Measurements from ENCODE around the gene NCAPG. TPM values are rescaled to one million over a fixed set of nuclear protein-coding genes. Genes with fewer than 3 reads are reported as not detected.

NCAPG gene
- total and polyA plus RNA-seq, 9 of the 15 experiments (the other 6 are each of a cell fraction or from before 2014, with no cell fraction given): 25.6 to 102 (median 65.3) TPM

DNA sequence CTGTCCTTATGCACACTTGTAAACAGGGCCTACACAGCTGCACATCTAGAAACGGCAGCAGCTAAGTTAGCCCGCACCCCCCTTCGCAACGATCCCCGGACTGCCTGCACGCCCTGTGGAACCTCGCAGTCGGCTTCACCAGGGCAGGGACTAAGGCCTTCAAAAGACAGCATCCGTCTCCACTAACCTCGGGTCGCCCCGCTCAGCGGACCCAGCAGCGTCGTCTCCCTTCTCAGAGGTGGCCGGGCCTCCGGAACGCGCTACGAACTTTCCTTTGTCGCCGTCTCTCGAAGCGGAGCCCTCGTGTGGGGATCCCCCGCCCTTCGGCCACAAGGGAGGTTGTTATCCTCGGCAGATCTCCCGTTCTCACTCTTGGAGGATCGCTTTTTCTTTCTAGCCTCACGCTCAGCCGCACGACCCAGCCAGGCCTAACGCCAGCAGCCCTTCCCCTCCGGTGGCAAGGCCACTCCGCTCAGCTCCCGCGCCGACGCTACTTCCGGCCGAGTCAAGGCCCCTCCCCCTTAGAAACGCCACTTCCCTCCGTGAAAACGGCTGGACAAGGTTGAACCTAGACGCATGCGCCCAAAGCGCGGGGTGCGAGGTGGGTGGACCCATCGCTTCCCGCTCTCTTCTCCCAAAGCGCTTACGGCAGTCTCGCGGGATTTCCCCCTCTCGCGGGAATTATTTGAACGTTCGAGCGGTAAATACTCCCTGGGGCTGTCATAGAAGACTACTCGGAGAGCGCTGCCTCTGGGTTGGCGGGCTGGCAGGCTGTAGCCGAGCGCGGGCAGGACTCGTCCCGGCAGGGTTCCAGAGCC, at the start of gene NCAPG, which contains the start of gene DCAF16 (continued):
- TF ChIP-seq, protein P1, sequence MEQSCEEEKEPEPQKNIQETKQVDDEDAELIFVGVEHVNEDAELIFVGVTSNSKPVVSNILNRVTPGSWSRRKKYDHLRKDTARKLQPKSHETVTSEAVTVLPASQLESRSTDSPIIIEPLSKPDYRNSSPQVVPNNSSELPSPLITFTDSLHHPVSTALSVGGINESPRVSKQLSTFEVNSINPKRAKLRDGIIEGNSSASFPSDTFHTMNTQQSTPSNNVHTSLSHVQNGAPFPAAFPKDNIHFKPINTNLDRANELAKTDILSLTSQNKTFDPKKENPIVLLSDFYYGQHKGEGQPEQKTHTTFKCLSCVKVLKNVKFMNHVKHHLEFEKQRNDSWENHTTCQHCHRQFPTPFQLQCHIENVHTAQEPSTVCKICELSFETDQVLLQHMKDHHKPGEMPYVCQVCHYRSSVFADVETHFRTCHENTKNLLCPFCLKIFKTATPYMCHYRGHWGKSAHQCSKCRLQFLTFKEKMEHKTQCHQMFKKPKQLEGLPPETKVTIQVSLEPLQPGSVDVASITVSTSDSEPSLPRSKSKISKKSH (CRISPR knock-in tag; IDR thresholded peaks at IDR 0.05): no peak
- no peak for TF ChIP-seq NCOA4 (IDR thresholded peaks at IDR 0.05; ENCODE audit: partially characterized antibody)
- TF ChIP-seq MBD2 (IDR thresholded peaks at IDR 0.05; ENCODE audit: borderline replicate concordance, low read depth): peak; percentile 71; the same call in 1 of the 2 replicates
- TF ChIP-seq U2AF2 (optimal IDR thresholded peaks at IDR 0.05; ENCODE audit: low read depth, low read length): no peak
- TF ChIP-seq MYNN (IDR thresholded peaks at IDR 0.05): no peak
- no peak for TF ChIP-seq MYNN (CRISPR knock-in tag; IDR thresholded peaks at IDR 0.05)
- TF ChIP-seq BMI1 (IDR thresholded peaks at IDR 0.05; ENCODE audit: low read length): no peak
- TF ChIP-seq HNRNPLL (IDR thresholded peaks at IDR 0.05; ENCODE audit: low read depth, low read length, poor library complexity, severe bottlenecking): peak; percentile 89
- TF ChIP-seq JUNB (CRISPR knock-in tag; conservative IDR thresholded peaks at IDR 0.05): no peak
- TF ChIP-seq SMAD2 (IDR thresholded peaks at IDR 0.05; ENCODE audit: low read depth, low read length): no peak
- TF ChIP-seq MCM3 (IDR thresholded peaks at IDR 0.05): no peak
- no peak for TF ChIP-seq NR2C1 (IDR thresholded peaks at IDR 0.05)
- no peak for TF ChIP-seq NR2C1 (tag; IDR thresholded peaks at IDR 0.05)
- peak; percentile 93 for TF ChIP-seq EP400 (IDR thresholded peaks at IDR 0.05)
- TF ChIP-seq ARNT (IDR thresholded peaks at IDR 0.05): no peak
- TF ChIP-seq BHLHE40 (IDR thresholded peaks at IDR 0.05; ENCODE audit: low read length): 0 out of 2 replicates have a peak, but pooled peaks have one; percentile 33
- TF ChIP-seq U2AF1 (optimal IDR thresholded peaks at IDR 0.05; ENCODE audit: low read depth, low read length): no peak
- TF ChIP-seq TARDBP (IDR thresholded peaks at IDR 0.05): no peak
- TF ChIP-seq, protein P2, sequence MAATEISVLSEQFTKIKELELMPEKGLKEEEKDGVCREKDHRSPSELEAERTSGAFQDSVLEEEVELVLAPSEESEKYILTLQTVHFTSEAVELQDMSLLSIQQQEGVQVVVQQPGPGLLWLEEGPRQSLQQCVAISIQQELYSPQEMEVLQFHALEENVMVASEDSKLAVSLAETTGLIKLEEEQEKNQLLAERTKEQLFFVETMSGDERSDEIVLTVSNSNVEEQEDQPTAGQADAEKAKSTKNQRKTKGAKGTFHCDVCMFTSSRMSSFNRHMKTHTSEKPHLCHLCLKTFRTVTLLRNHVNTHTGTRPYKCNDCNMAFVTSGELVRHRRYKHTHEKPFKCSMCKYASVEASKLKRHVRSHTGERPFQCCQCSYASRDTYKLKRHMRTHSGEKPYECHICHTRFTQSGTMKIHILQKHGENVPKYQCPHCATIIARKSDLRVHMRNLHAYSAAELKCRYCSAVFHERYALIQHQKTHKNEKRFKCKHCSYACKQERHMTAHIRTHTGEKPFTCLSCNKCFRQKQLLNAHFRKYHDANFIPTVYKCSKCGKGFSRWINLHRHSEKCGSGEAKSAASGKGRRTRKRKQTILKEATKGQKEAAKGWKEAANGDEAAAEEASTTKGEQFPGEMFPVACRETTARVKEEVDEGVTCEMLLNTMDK (IDR thresholded peaks at IDR 0.05; ENCODE audit: borderline replicate concordance, insufficient read depth, low read depth, low read length, poor library complexity, severe bottlenecking): peak; percentile 73
- TF ChIP-seq, protein P3, sequence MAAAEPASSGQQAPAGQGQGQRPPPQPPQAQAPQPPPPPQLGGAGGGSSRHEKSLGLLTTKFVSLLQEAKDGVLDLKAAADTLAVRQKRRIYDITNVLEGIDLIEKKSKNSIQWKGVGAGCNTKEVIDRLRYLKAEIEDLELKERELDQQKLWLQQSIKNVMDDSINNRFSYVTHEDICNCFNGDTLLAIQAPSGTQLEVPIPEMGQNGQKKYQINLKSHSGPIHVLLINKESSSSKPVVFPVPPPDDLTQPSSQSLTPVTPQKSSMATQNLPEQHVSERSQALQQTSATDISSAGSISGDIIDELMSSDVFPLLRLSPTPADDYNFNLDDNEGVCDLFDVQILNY (CRISPR knock-in tag; IDR thresholded peaks at IDR 0.05): peak; percentile 88; the same call in 1 of the 2 replicates
- TF ChIP-seq, protein P4, sequence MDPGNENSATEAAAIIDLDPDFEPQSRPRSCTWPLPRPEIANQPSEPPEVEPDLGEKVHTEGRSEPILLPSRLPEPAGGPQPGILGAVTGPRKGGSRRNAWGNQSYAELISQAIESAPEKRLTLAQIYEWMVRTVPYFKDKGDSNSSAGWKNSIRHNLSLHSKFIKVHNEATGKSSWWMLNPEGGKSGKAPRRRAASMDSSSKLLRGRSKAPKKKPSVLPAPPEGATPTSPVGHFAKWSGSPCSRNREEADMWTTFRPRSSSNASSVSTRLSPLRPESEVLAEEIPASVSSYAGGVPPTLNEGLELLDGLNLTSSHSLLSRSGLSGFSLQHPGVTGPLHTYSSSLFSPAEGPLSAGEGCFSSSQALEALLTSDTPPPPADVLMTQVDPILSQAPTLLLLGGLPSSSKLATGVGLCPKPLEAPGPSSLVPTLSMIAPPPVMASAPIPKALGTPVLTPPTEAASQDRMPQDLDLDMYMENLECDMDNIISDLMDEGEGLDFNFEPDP (CRISPR knock-in tag; IDR thresholded peaks at IDR 0.05): no peak
- no peak for TF ChIP-seq ZNF778 (CRISPR knock-in tag; IDR thresholded peaks at IDR 0.05)
- TF ChIP-seq PML (IDR thresholded peaks at IDR 0.05; ENCODE audit: low read length): peak; percentile 87
- TF ChIP-seq ZFP30 (CRISPR knock-in tag; IDR thresholded peaks at IDR 0.05; ENCODE audit: borderline replicate concordance): no peak
- TF ChIP-seq CREB1 (IDR thresholded peaks at IDR 0.05): peak; percentile 81; the same call in 1 of the 2 replicates
- peak; percentile 93 for TF ChIP-seq CREB1 (CRISPR knock-in tag; IDR thresholded peaks at IDR 0.05)

All from K562 (cell line).